Measurements from ENCODE around the gene CSPG4. TPM values are rescaled to one million over a fixed set of nuclear protein-coding genes. Genes with fewer than 3 reads are reported as not detected.

CSPG4 gene
- total RNA-seq, 1 donor from 2014 or later = 9.1 TPM

- peaks cover 7% of the 10 kb centered on the region for H3K27me3 ChIP-seq (ENCODE audit: low read depth)
- intact Hi-C loops (cut with micrococcal nuclease) = no loop called here
- H3K27ac ChIP-seq (replicated peaks) = peak overlapping the region; percentile 17
- no peaks in the 10 kb centered on the region for H3K36me3 ChIP-seq
- peaks cover 89% of the 10 kb centered on the region for H3K4me1 ChIP-seq
- H3K9me3 ChIP-seq (replicated peaks) = no peaks in the 10 kb centered on the region
- TF ChIP-seq CTCF (IDR thresholded peaks at IDR 0.05; ENCODE audit: borderline replicate concordance) = no peak
- no peak for DNase-seq
- no peak overlapping the region for H3K4me3 ChIP-seq
These were observed 15.1 kb downstream of the CSPG4 start for GRCh38 chr15:75697523-75697922.

- intact Hi-C loops (cut with micrococcal nuclease) = no loop called here
- Histone ChIP-seq H3K4me3 (no peak overlapping the region), H3K4me1 (peaks cover 82% of the 10 kb centered on the region), H3K27me3 (ENCODE audit: low read depth) (peaks cover 7% of the 10 kb centered on the region), H3K27ac (replicated peaks) (peak overlapping the region; percentile 17), H3K9me3 (replicated peaks) (no peaks in the 10 kb centered on the region), H3K36me3 (no peaks in the 10 kb centered on the region)
- no peak for DNase-seq
- TF ChIP-seq CTCF (IDR thresholded peaks at IDR 0.05; ENCODE audit: borderline replicate concordance) = no peak
These were observed 15.8 kb downstream of the CSPG4 start for GRCh38 chr15:75696854-75697259.

GRCh38 chr15:75696311-75696720, 16.3 kb downstream of the CSPG4 start:
- no peaks in the 10 kb centered on the region for H3K9me3 ChIP-seq (replicated peaks)
- no peak for DNase-seq
- H3K36me3 ChIP-seq = no peaks in the 10 kb centered on the region
- no peak overlapping the region for H3K4me3 ChIP-seq
- peaks cover 7% of the 10 kb centered on the region for H3K27me3 ChIP-seq (ENCODE audit: low read depth)
- no peak for TF ChIP-seq CTCF (IDR thresholded peaks at IDR 0.05; ENCODE audit: borderline replicate concordance)
- intact Hi-C loops (cut with micrococcal nuclease) = no loop called here
- H3K27ac ChIP-seq (replicated peaks) = peak overlapping the region; percentile 27
- peaks cover 78% of the 10 kb centered on the region for H3K4me1 ChIP-seq

GRCh38 chr15:75695634-75696310, 16.9 kb downstream of the CSPG4 start:
- no peak for TF ChIP-seq CTCF (IDR thresholded peaks at IDR 0.05; ENCODE audit: borderline replicate concordance)
- no peaks in the 10 kb centered on the region for H3K36me3 ChIP-seq
- peaks cover 72% of the 10 kb centered on the region for H3K4me1 ChIP-seq

GRCh38 chr15:75695220-75695619, 17.4 kb downstream of the CSPG4 start:
- Histone ChIP-seq H3K27ac (replicated peaks) (peak overlapping the region; percentile 71), H3K27me3 (ENCODE audit: low read depth) (peaks cover 7% of the 10 kb centered on the region), H3K36me3 (no peaks in the 10 kb centered on the region), H3K4me1 (peaks cover 67% of the 10 kb centered on the region), H3K4me3 (no peak overlapping the region), H3K9me3 (replicated peaks) (no peaks in the 10 kb centered on the region)
- DNase-seq = no peak
- TF ChIP-seq CTCF (IDR thresholded peaks at IDR 0.05; ENCODE audit: borderline replicate concordance) = no peak
- intact Hi-C loops (cut with micrococcal nuclease) = no loop called here

More at GRCh38 chr15:75695634-75696310, 16.9 kb downstream of the CSPG4 start:
- Histone ChIP-seq H3K27me3 (ENCODE audit: low read depth) (peaks cover 7% of the 10 kb centered on the region), H3K9me3 (replicated peaks) (no peaks in the 10 kb centered on the region), H3K4me3 (no peak overlapping the region), H3K27ac (replicated peaks) (peak overlapping the region; percentile 71)
- DNase-seq = no peak
- intact Hi-C loops (cut with micrococcal nuclease) = no loop called here
